GM23338 (cell line): ENCODE data around the gene CTNNA3. TPM values are rescaled to one million over a fixed set of nuclear protein-coding genes. Genes with fewer than 3 reads are reported as not detected.

ENCODE experiments used
- ATAC-seq: fragments of 200-7000 bp; cut with Tn5 transposase; 3 replicates; pipeline ENCODE4 v1.9.1; 2020
- DNase-seq: peaks from one replicate; pipeline ENCODE4 v3.0.0-alpha.2; 2015; ENCODE audit warnings: low spot score
- H2AFZ ChIP-seq: fragments of 200-600 bp; sonication (generic); 2 replicates; pipeline ENCODE4 v1.8.0; 2016; ENCODE audit warnings: antibody characterized with exemption, mild to moderate bottlenecking, moderate library complexity
- H3F3A ChIP-seq: fragments of 200-600 bp; sonication (generic); replicated peaks from 2 replicates; pipeline ENCODE4 v1.8.0; 2017; ENCODE audit warnings: antibody characterized with exemption, mixed run types, low read depth
- H3K27ac ChIP-seq: fragments of 200-600 bp; sonication (generic); 2 replicates; pipeline ENCODE4 v1.6.1; 2016; ENCODE audit warnings: low read depth
- H3K27me3 ChIP-seq: fragments of 200-600 bp; sonication (generic); 2 replicates; pipeline ENCODE4 v1.8.0; 2016; ENCODE audit warnings: mild to moderate bottlenecking, mixed run types, moderate library complexity; ENCODE audit not compliant: insufficient read depth
- H3K36me3 ChIP-seq: fragments of 200-600 bp; sonication (generic); 2 replicates; pipeline ENCODE4 v1.8.0; 2016; ENCODE audit warnings: mild to moderate bottlenecking; ENCODE audit not compliant: insufficient read depth
- H3K4me1 ChIP-seq: fragments of 200-600 bp; sonication (generic); 2 replicates; pipeline ENCODE4 v1.8.0; 2016; ENCODE audit warnings: mild to moderate bottlenecking, moderate library complexity; ENCODE audit not compliant: insufficient read depth
- H3K4me2 ChIP-seq: fragments of 200-600 bp; sonication (generic); 2 replicates; pipeline ENCODE4 v1.7.1; 2017; ENCODE audit warnings: mixed run types
- H3K4me3 ChIP-seq: fragments of 200-600 bp; sonication (generic); 2 replicates; pipeline ENCODE4 v1.6.1; 2016; ENCODE audit warnings: mixed run types
- H3K79me2 ChIP-seq: fragments of 200-600 bp; sonication (generic); replicated peaks from 2 replicates; pipeline ENCODE4 v1.8.0; 2017; ENCODE audit warnings: mild to moderate bottlenecking; ENCODE audit not compliant: insufficient read depth
- H3K9me2 ChIP-seq: fragments of 200-600 bp; sonication (generic); 2 replicates; pipeline ENCODE4 v1.8.0; 2017; ENCODE audit not compliant: insufficient read depth
- H4K20me1 ChIP-seq: fragments of 200-600 bp; sonication (generic); replicated peaks from 2 replicates; pipeline ENCODE4 v1.8.0; 2017; ENCODE audit warnings: mild to moderate bottlenecking; ENCODE audit not compliant: insufficient read depth
- H3K27ac Mint-ChIP-seq: 2 replicates; pipeline ENCODE4 v1.8.0; 2020; ENCODE audit warnings: inconsistent platforms, mild to moderate bottlenecking, moderate library complexity, mixed read lengths
- H3K27me3 Mint-ChIP-seq: 3 replicates; pipeline ENCODE4 v1.8.0; 2022; ENCODE audit warnings: low read depth, mild to moderate bottlenecking, moderate library complexity, mixed read lengths, inconsistent platforms; ENCODE audit not compliant: insufficient read depth, poor library complexity
- H3K36me3 Mint-ChIP-seq: 3 replicates; pipeline ENCODE4 v1.8.0; 2021; ENCODE audit warnings: low read depth, mild to moderate bottlenecking, inconsistent platforms, moderate library complexity, mixed read lengths
- H3K4me1 Mint-ChIP-seq: 3 replicates; pipeline ENCODE4 v1.8.0; 2020; ENCODE audit warnings: mild to moderate bottlenecking, inconsistent platforms, mixed read lengths
- H3K4me3 Mint-ChIP-seq: 3 replicates; pipeline ENCODE4 v1.8.0; 2021; ENCODE audit warnings: moderate library complexity, mild to moderate bottlenecking, inconsistent platforms, mixed read lengths
- H3K9me3 Mint-ChIP-seq: 3 replicates; pipeline ENCODE4 v1.8.0; 2020; ENCODE audit warnings: moderate library complexity, mild to moderate bottlenecking, inconsistent platforms, mixed read lengths
- ETS1 ChIP-seq: IDR thresholded peaks from 2 replicates; pipeline ENCODE4 v1.6.1; 2016; ENCODE audit warnings: antibody characterized with exemption
- EZH2phosphoT487 ChIP-seq: fragments of 200-600 bp; sonication (generic); IDR thresholded peaks from one replicate; pipeline ENCODE4 v1.8.1; 2018; ENCODE audit warnings: antibody characterized with exemption; ENCODE audit not compliant: unreplicated experiment
- JUNB ChIP-seq: IDR thresholded peaks from one replicate; pipeline ENCODE4 v1.6.1; 2016; ENCODE audit warnings: antibody characterized with exemption; ENCODE audit not compliant: unreplicated experiment
- NANOG ChIP-seq: IDR thresholded peaks from 2 replicates; pipeline ENCODE4 v1.6.1; 2016; ENCODE audit warnings: antibody characterized with exemption, borderline replicate concordance
- POLR2AphosphoS5 ChIP-seq: IDR thresholded peaks from 2 replicates; pipeline ENCODE4 v1.6.1; 2016; ENCODE audit warnings: antibody characterized with exemption, low read depth
- STAT1 ChIP-seq: IDR thresholded peaks from one replicate; pipeline ENCODE4 v1.6.1; 2016; ENCODE audit warnings: antibody characterized with exemption; ENCODE audit not compliant: unreplicated experiment
- ZNF114 ChIP-seq: fragments of 250-450 bp; sonication (Bioruptor Pico); IDR thresholded peaks from 2 replicates; pipeline ENCODE4 v1.5.0; 2020; ENCODE audit warnings: mild to moderate bottlenecking, moderate library complexity
- ZNF331 ChIP-seq: fragments of 250-450 bp; sonication (Bioruptor Pico); IDR thresholded peaks from 2 replicates; pipeline ENCODE4 v1.5.0; 2020; ENCODE audit warnings: low read depth, mild to moderate bottlenecking, moderate library complexity
- ZNF462 ChIP-seq: fragments of 250-450 bp; sonication (Bioruptor Pico); IDR thresholded peaks from 2 replicates; pipeline ENCODE4 v1.5.0; 2020; ENCODE audit warnings: mild to moderate bottlenecking, moderate library complexity
- polyA plus RNA-seq: library from polyadenylated mRNA; unstranded; fragments of >200 nt; fragmentation: Nextera tagmentation; extraction: Ambion mirVana; gene quantifications from 2 replicates; pipeline ENCODE4 v1.2.1, GENCODE V29; 2016
- total RNA-seq: library from RNA; depleted of rRNA; stranded (reverse); fragments of >200 nt; shearing (Covaris generic); gene quantifications from 2 replicates; pipeline ENCODE4 v1.2.3, GENCODE V29; 2014

The CTNNA3 gene
- total and polyA plus RNA-seq, 2 experiments from 2014 or later, result 0.71 to 3.3 TPM

GRCh38 chr10:66575251-66575855 lies 1120.6 kb downstream of the CTNNA3 start (continued):
- TF ChIP-seq ZNF462 (no peak), NANOG (no peak), ZNF114 (no peak), EZH2phosphoT487 (no peak), POLR2AphosphoS5 (no peak)

DNA sequence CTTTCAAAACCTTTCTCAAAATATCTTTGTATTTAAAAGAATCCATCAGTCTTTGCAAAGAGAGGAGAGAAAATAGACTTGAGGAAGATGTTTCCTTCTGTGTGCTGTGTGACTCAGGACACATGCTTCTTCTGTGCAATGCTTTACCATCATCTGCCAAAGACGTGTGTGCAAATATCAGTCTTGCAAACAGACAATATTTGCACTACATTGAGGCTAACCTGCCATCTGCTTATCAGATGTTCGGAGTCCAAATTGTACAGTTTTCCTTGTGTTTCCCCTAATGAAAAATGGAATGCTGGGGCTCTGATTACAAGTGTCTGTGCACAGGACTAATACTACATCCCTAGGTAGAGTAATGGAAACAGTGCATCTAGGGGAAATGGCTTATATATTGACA lies 1123.3 kb downstream of the CTNNA3 start:
- no peak overlapping the region for H3K4me3 ChIP-seq
- no peak overlapping the region for H3K27ac ChIP-seq
- peaks cover 22% of the 10 kb centered on the region for H3K4me1 ChIP-seq
- H3K27ac Mint-ChIP-seq, result no peak overlapping the region
- H3K9me3 Mint-ChIP-seq, result no peaks in the 10 kb centered on the region; the same call in 2 of the 3 replicates
- no peak overlapping the region for H2AFZ ChIP-seq
- peaks cover 12% of the 10 kb centered on the region; the same call in 2 of the 3 replicates for H3K4me1 Mint-ChIP-seq
- H3K27me3 Mint-ChIP-seq, result peaks cover 1% of the 10 kb centered on the region
- DNase-seq (no peak), ATAC-seq (no peak)
- no peaks in the 10 kb centered on the region for H3K79me2 ChIP-seq
- H3K27me3 ChIP-seq, result no peaks in the 10 kb centered on the region
- H3F3A ChIP-seq, result no peaks in the 10 kb centered on the region
- H3K9me2 ChIP-seq, result 0 out of 2 replicates have a peak, but pooled peaks cover 2% of the 10 kb centered on the region
- 0 out of 3 replicates have a peak, but pooled peaks cover 3% of the 10 kb centered on the region for H3K36me3 Mint-ChIP-seq
- no peaks in the 10 kb centered on the region for H3K36me3 ChIP-seq
- no peak overlapping the region for H3K4me3 Mint-ChIP-seq
- no peak overlapping the region for H3K4me2 ChIP-seq
- H4K20me1 ChIP-seq, result no peaks in the 10 kb centered on the region
- TF ChIP-seq ETS1 (no peak), STAT1 (no peak), ZNF331 (CRISPR knock-in tag) (no peak), JUNB (no peak), ZNF462 (no peak), EZH2phosphoT487 (no peak), NANOG (no peak)
